PC-9 (cell line): ENCODE measurements around the gene MNT.
A peak's percentile ranks its signal among the peaks of the same experiment; 100 is the strongest.

Experiments
- EZH2 ChIP-seq: fragments of 200-600 bp; sonication (generic); IDR thresholded peaks from 2 replicates; pipeline ENCODE4 v1.8.0; 2017; ENCODE audit warnings: antibody characterized with exemption, low read depth
- TF ChIP-seq, protein P1 (sequence below): fragments of 200-600 bp; sonication (generic); conservative IDR thresholded peaks from 2 replicates; pipeline ENCODE4 v1.6.1; 2017; ENCODE audit warnings: mixed run types, antibody characterized with exemption, mild to moderate bottlenecking, moderate library complexity

DNA sequence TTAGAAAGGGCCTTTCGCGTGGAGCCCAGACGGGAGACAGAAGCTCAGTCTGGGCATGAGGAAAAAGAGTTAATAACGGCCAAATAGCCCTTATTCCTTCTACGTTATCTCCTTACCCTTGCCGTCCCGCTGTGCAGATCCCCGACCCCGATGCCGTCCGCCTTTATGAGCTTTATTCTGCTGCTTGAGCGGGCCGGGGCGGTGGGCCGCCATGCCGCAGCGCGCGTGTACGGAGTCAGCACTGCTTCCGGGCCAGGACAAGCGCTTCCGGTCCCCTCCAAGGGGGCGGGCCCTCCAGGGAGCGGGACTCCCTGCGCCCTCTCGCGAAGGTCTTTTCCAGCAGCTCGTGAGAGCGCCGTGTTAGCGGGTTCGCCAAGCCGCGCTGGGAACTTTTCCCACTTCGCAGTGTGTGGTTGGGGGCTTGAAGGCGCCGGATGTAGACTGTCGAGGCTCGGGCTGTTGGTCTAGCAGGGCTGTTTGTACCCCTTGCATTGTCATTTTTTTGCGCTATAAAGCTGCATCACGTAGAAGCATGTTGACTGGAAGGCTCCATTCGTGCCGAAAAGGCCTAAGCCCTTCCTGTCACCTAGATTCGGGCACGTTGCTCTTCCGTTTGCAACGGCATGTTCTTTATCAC, 64.5 kb downstream of the MNT start, which contains the start of gene TSR1:
- TF ChIP-seq, protein P1, sequence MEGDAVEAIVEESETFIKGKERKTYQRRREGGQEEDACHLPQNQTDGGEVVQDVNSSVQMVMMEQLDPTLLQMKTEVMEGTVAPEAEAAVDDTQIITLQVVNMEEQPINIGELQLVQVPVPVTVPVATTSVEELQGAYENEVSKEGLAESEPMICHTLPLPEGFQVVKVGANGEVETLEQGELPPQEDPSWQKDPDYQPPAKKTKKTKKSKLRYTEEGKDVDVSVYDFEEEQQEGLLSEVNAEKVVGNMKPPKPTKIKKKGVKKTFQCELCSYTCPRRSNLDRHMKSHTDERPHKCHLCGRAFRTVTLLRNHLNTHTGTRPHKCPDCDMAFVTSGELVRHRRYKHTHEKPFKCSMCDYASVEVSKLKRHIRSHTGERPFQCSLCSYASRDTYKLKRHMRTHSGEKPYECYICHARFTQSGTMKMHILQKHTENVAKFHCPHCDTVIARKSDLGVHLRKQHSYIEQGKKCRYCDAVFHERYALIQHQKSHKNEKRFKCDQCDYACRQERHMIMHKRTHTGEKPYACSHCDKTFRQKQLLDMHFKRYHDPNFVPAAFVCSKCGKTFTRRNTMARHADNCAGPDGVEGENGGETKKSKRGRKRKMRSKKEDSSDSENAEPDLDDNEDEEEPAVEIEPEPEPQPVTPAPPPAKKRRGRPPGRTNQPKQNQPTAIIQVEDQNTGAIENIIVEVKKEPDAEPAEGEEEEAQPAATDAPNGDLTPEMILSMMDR = 0 out of 2 replicates have a peak, but pooled peaks have one; percentile 14
- TF ChIP-seq EZH2 = no peak
